CD4-positive, alpha-beta T cell treated with Interleukin-2 at 100 ng/mL for 4 hours (primary cell): ENCODE data around the gene TRIP11.

Experiments
- DNase-seq: peaks from one replicate; pipeline ENCODE4 v3.0.0-alpha.2; 2020; ENCODE audit warnings: low spot score

Gene TRIP11

GRCh38 chr14:92010644-92011043 is 29.2 kb downstream of the TRIP11 start:
- no peak for DNase-seq

GRCh38 chr14:92009604-92010003 is 30.3 kb downstream of the TRIP11 start:
- DNase-seq = no peak

GRCh38 chr14:92005019-92005418 is 34.8 kb downstream of the TRIP11 start:
- DNase-seq = no peak

- no peak for DNase-seq
These were observed 35.8 kb downstream of the TRIP11 start for GRCh38 chr14:92004062-92004461.

GRCh38 chr14:91998667-91999570 is 40.9 kb downstream of the TRIP11 start:
- peak; percentile 5 for DNase-seq

- DNase-seq = no peak
These were observed 42.4 kb downstream of the TRIP11 start for GRCh38 chr14:91997492-91997891.

- peak; percentile 52 for DNase-seq
These were observed 42.9 kb downstream of the TRIP11 start for GRCh38 chr14:91996948-91997371.

- DNase-seq = no peak
These were observed 52.7 kb downstream of the TRIP11 start for GRCh38 chr14:91987192-91987591.

- DNase-seq = no peak
These were observed 54.2 kb downstream of the TRIP11 start for GRCh38 chr14:91985521-91986255.

GRCh38 chr14:91985008-91985407 is 54.9 kb downstream of the TRIP11 start:
- no peak for DNase-seq

- no peak for DNase-seq
These were observed 56.3 kb downstream of the TRIP11 start for GRCh38 chr14:91983588-91983987.

- DNase-seq = peak; percentile 48
These were observed 59.7 kb downstream of the TRIP11 start for GRCh38 chr14:91980157-91980556.

GRCh38 chr14:91977884-91978283 is 62.0 kb downstream of the TRIP11 start:
- DNase-seq = no peak

GRCh38 chr14:91975763-91976162 is 64.1 kb downstream of the TRIP11 start:
- DNase-seq = no peak

GRCh38 chr14:91971188-91971778 is 68.6 kb downstream of the TRIP11 start:
- no peak for DNase-seq

GRCh38 chr14:91968280-91968679 is 71.6 kb downstream of the TRIP11 start:
- peak; percentile 42 for DNase-seq

- DNase-seq = no peak
These were observed 75.1 kb downstream of the TRIP11 start for GRCh38 chr14:91964724-91965123.

GRCh38 chr14:91964011-91964410 is 75.8 kb downstream of the TRIP11 start:
- DNase-seq = no peak

GRCh38 chr14:91963465-91963864 is 76.4 kb downstream of the TRIP11 start:
- no peak for DNase-seq

GRCh38 chr14:91961297-91962220 is 78.3 kb downstream of the TRIP11 start:
- DNase-seq = no peak

- DNase-seq = no peak
These were observed 82.0 kb downstream of the TRIP11 start for GRCh38 chr14:91957876-91958313.

GRCh38 chr14:91956616-91957015 is 83.2 kb downstream of the TRIP11 start:
- DNase-seq = no peak
